GM18511 (cell line): ENCODE data around the gene APCDD1.
A peak's percentile ranks its signal among the peaks of the same experiment; 100 is the strongest.
"Not testable (repeated sequence)": the region's sequence is repeated elsewhere in the genome, so short reads cannot be mapped to it uniquely, and the experiment has no call there.

Experiments
- ATAC-seq: cut with Tn5 transposase; IDR thresholded peaks from one replicate; pipeline ENCODE4 v1.9.1; 2021; ENCODE audit warnings: mild to moderate bottlenecking, moderate library complexity; ENCODE audit not compliant: unreplicated experiment

Gene APCDD1

GRCh38 chr18:10524507-10525370 is 70.3 kb downstream of the APCDD1 start:
- ATAC-seq = no peak

DNA sequence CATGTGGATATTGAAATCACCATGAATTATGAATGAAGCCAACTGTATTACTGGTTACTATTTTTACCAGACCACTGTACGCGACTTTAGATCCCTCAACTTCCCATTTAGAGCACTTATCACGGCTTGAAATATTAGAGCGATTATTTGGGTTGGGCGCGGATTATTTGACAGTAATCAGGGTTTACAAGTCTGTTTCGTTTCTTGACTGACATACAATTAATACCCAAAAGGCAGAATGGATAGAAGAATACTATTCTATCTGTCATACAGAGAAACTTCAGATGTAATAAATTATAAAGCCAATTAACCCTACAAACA is 70.9 kb downstream of the APCDD1 start:
- ATAC-seq = no peak

- peak; percentile 75 for ATAC-seq
Observed at GRCh38 chr18:10525697-10526560, 71.5 kb downstream of the APCDD1 start, which contains the start of gene NAPG. TSS of gene NAPG (plus strand) at chr18:10526027. CDS start at chr18:10526103, 76 bp downstream.

DNA sequence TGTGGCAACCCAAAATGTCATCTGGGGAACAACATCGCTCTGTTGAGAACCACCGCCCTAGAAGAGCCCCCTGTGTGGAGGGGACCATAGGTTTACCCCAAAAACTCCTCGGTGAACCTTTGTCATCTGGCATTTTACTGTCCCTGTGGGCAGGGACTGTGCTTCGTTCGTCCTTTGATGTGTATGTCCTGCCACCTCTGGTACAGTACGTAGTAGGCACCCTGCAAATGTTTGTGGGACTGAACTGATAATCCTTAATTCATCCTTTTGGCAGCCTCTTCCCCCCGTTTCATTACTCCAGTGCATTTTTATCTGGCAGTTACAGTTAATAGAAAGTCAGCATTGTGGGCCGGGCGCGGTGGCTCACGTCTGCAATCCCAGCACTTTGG is 72.1 kb downstream of the APCDD1 start:
- ATAC-seq = peak; percentile 18

DNA sequence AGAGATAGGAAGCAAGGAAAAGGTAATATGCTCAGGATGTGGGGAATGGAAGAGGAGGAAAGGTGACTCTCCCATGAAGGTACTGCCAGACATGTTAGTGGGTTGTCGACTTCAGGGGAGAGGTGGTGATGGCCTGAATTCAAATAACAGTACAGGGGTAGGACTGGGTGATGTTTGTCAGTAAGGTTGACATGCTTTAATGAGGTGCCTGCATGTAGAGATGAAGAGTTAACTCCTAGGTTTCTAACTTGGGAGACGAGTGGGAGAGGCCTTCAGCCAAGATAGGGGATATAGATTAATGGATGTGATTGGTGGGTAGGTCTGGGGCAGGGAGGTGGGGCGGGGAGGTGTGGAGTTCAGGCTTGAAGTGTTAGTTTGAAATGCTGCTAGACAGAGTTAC is 74.0 kb downstream of the APCDD1 start:
- no peak for ATAC-seq

DNA sequence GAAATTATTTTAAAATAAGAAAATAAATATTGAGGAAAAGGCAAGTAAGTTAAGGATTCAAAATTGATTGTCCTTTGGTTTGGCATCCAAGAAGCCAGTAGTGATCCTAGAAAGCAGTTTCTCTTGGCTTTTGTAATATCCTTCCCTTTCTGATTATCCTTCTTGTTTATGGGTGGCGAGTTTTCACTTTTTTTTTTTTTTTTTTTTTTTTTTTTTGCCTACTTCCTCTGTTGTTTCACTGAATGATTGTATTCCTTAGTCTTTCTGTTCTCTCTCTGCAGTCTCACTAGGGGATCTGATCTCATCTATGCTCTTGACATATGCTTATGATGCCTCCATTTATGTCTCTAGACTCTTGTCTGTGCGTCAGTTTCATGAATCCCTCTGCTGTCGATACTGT is 75.6 kb downstream of the APCDD1 start:
- no peak for ATAC-seq

GRCh38 chr18:10530852-10531251 is 76.4 kb downstream of the APCDD1 start:
- no peak for ATAC-seq

DNA sequence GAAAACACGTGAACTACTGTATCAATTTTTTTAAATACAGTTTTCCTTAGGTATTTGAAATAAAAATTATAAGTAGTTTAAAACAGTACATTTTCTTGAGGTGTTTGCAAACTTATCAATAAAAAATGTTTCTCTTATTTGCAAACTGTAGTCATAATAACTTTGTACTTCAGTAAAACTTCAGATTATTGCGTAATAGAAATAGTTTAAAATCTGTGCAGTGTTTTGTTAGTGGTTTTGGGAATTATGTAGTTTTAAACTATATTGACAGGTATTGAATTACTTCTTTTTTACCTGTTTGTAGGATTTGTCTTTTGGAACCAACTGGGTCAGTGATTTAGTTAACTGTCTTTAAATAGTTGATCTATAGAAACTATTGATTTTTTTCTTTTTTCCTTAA is 78.7 kb downstream of the APCDD1 start:
- no peak for ATAC-seq

DNA sequence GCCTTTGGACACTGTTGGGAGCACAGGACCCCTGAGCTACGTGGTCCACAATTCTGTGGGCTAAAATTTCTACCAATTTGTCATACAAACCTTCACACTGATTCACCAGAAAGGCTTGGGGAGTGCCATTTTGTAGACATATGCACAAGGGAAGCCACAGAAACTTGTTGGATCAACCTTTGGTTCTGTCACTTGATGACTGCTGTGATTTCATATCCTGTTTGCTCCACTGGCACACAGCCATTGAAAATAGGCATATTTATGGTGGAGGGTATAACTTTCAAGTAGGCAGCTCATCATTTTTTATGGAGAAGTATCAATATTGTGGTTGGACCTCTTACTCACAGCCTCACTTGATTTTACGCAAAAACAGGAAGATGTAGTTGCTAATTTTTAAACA is 81.8 kb downstream of the APCDD1 start:
- no peak for ATAC-seq

GRCh38 chr18:10537765-10538164 is 83.3 kb downstream of the APCDD1 start:
- ATAC-seq = no peak

GRCh38 chr18:10539124-10539523 is 84.7 kb downstream of the APCDD1 start:
- ATAC-seq = not testable (repeated sequence)
